Measurements from ENCODE around the gene TXLNA. TPM values are rescaled to one million over a fixed set of nuclear protein-coding genes. Genes with fewer than 3 reads are reported as not detected.
A peak's percentile ranks its signal among the peaks of the same experiment; 100 is the strongest.

The TXLNA gene
- total RNA-seq, 1 donor from 2014 or later = 37.2 TPM

DNA sequence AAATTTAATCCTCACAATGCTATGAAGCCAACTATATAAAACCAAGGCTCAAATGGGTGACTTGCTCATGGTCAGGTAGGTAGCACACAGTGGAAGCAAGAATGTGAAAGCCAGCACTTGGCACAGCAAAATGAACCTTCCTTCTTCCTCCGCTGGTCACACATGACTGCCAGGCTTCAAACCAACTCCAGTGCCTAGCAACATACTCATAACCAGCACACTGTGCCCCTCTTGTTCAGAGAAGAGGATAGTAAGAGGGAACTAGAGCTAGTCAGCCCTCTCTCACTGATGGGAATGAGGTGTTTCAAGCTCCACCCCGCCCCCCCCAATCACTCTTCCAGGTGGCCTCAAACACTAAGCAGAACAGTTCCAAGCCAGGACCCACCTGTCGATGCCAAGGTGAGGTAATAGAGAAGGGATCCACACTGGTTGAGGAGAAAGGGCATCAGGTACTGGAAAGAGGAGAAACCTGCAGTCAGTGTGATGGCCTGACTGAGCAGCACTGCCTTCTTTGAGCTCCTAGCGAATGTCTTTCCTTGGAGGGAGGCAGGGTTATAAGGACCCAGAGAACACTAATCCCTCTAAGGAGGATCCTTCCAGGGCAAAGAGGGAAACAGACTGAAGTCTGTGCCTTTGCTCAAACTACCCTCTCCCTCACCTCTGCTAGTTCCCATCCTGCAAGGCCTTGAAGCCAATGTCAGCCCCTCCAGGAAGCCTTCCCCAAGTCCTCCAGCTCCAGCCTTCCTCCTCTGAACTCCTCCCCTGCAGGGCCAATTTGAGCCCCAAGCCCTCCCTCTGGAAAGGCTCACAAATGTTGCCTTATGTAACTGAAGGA lies 41.5 kb downstream of the TXLNA start:
- H3K36me3 ChIP-seq = no peaks in the 10 kb centered on the region

DNA sequence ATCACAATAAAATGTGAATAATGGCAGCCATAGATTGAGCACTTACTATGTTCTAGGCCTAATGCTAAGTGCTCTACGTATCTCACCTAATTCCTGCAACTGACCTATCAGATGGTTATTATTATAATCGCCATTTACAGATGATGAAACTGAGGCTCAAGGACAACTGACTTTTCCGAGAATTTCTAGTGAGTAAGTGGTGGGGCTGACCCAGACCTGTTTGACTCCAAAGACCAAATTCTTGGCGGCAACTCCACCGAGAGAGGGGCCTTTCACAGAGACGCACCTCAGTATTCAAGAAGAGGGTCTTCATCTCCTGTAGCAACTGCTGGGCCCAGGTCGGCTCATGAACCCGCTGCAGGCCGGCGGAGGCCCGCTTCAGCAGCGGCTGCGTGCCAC lies 42.1 kb downstream of the TXLNA start:
- Histone ChIP-seq H3K36me3 (no peaks in the 10 kb centered on the region), H3K79me2 (ENCODE audit: low read depth) (peaks cover 34% of the 10 kb centered on the region), H3K9ac (peak overlapping the region; percentile 51), H3K27ac (no peak overlapping the region), H3K27me3 (no peaks in the 10 kb centered on the region), H4K20me1 (ENCODE audit: low read depth) (no peaks in the 10 kb centered on the region), H3K9me3 (ENCODE audit: low read depth) (no peaks in the 10 kb centered on the region), H3F3A (ENCODE audit: low read depth) (peaks cover 3% of the 10 kb centered on the region), H3K4me3 (peak overlapping the region; percentile 82), H3K4me2 (peak overlapping the region; percentile 89), H3K4me1 (peaks cover 14% of the 10 kb centered on the region), H2AFZ (replicated peaks) (peak overlapping the region; percentile 93)
- no peak for DNase-seq (ENCODE audit: low spot score)
- H3K4me3 Mint-ChIP-seq = peak overlapping the region; percentile 97
- peaks cover 8% of the 10 kb centered on the region for H3K27me3 Mint-ChIP-seq (ENCODE audit: insufficient read depth, low read depth)
- peaks cover 15% of the 10 kb centered on the region for H3K36me3 Mint-ChIP-seq
- H3K9me3 Mint-ChIP-seq = no peaks in the 10 kb centered on the region
- no peak overlapping the region for H3K27ac Mint-ChIP-seq
- H3K4me1 Mint-ChIP-seq = peaks cover 28% of the 10 kb centered on the region
- TF ChIP-seq, protein P1, sequence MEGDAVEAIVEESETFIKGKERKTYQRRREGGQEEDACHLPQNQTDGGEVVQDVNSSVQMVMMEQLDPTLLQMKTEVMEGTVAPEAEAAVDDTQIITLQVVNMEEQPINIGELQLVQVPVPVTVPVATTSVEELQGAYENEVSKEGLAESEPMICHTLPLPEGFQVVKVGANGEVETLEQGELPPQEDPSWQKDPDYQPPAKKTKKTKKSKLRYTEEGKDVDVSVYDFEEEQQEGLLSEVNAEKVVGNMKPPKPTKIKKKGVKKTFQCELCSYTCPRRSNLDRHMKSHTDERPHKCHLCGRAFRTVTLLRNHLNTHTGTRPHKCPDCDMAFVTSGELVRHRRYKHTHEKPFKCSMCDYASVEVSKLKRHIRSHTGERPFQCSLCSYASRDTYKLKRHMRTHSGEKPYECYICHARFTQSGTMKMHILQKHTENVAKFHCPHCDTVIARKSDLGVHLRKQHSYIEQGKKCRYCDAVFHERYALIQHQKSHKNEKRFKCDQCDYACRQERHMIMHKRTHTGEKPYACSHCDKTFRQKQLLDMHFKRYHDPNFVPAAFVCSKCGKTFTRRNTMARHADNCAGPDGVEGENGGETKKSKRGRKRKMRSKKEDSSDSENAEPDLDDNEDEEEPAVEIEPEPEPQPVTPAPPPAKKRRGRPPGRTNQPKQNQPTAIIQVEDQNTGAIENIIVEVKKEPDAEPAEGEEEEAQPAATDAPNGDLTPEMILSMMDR (IDR thresholded peaks at IDR 0.05) = no peak
- TF ChIP-seq EZH2phosphoT487 (IDR thresholded peaks at IDR 0.05) = no peak

More for the DNA sequence above, 41.5 kb downstream of the TXLNA start:
- Histone ChIP-seq H3K27ac (no peak overlapping the region), H3K4me3 (peak overlapping the region; percentile 82), H3K9ac (peak overlapping the region; percentile 51), H3K9me3 (ENCODE audit: low read depth) (no peaks in the 10 kb centered on the region), H4K20me1 (ENCODE audit: low read depth) (no peaks in the 10 kb centered on the region), H3K4me1 (peaks cover 14% of the 10 kb centered on the region), H3F3A (ENCODE audit: low read depth) (peaks cover 3% of the 10 kb centered on the region), H3K27me3 (no peaks in the 10 kb centered on the region), H3K4me2 (peak overlapping the region; percentile 89), H3K79me2 (ENCODE audit: low read depth) (peaks cover 34% of the 10 kb centered on the region), H2AFZ (replicated peaks) (peak overlapping the region; percentile 93)
- Mint-ChIP-seq H3K4me3 (peak overlapping the region; percentile 97), H3K9me3 (no peaks in the 10 kb centered on the region), H3K4me1 (peaks cover 28% of the 10 kb centered on the region), H3K27me3 (ENCODE audit: insufficient read depth, low read depth) (peaks cover 8% of the 10 kb centered on the region), H3K36me3 (peaks cover 15% of the 10 kb centered on the region), H3K27ac (no peak overlapping the region)
- TF ChIP-seq EZH2phosphoT487 (IDR thresholded peaks at IDR 0.05) = no peak
- no peak for DNase-seq (ENCODE audit: low spot score)

DNA sequence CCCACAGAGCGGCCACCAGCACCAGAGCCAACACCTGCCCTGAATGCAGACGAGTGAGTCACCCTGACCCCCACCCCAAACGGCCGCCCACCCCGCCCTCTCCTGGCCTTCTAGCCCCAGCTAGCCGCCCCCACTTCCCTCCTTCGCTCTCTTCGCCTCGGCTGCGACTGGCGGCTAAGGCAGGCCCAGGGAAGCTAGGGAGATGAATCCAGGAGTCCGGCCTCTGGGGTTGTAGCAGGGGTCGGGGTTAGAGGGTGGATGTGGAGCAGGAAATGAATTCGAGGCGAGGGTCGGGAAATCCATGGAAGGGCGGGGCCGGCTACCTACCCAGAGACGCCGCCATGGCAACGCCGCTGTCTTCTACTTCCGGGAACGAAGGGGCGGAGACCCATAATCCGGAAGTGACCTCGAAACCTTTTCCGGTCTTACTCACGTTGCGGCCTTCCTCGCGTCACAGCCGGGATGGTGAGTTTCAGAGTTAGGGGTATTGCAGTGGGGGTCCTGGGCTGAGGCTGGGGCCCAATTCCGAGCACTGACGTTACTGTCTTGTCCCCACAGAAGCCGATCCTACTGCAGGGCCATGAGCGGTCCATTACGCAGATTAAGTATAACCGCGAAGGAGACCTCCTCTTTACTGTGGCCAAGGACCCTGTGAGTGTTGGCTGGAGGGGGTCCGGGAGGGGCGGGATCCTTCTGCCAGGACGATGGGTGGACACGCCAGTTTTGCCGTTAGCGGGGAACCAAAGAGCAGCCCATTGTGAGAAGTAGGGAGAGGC lies 42.7 kb downstream of the TXLNA start, which contains the start of the genes EIF3I and TMEM234:
Gene EIF3I (plus strand): TSS at position 428 of the 776 bp plus-strand sequence. CDS start 35 bp downstream, at position 463.
Gene TMEM234 (minus strand): TSS at position 374 of the 776 bp plus-strand sequence. CDS start 31 bp downstream, at position 343.
- H3K4me3 Mint-ChIP-seq = peak within 1 kb of the TSS; percentile 97
- TF ChIP-seq EZH2 (IDR thresholded peaks at IDR 0.05) = peak; percentile 24
- TF ChIP-seq EZH2phosphoT487 (IDR thresholded peaks at IDR 0.05) = no peak
- H3K9ac ChIP-seq = peak within 1 kb of the TSS; percentile 87
- H3K79me2 ChIP-seq (ENCODE audit: low read depth) = peaks cover 34% of the 10 kb centered on the region
- H3K4me1 Mint-ChIP-seq = peaks cover 28% of the 10 kb centered on the region
- no peaks in the 10 kb centered on the region for H3K36me3 ChIP-seq
- H3K27ac ChIP-seq = peak within 1 kb of the TSS; percentile 1
- H3K4me1 ChIP-seq = peaks cover 14% of the 10 kb centered on the region
- peak; percentile 97 for DNase-seq (ENCODE audit: low spot score)
- no peaks in the 10 kb centered on the region for H4K20me1 ChIP-seq (ENCODE audit: low read depth)
- H3K36me3 Mint-ChIP-seq = peaks cover 15% of the 10 kb centered on the region
- no peaks in the 10 kb centered on the region for H3K9me3 ChIP-seq (ENCODE audit: low read depth)
- peaks cover 3% of the 10 kb centered on the region for H3F3A ChIP-seq (ENCODE audit: low read depth)
- peak within 1 kb of the TSS; percentile 82 for H3K4me3 ChIP-seq
- H3K27ac Mint-ChIP-seq = peak within 1 kb of the TSS; percentile 90
- H3K9me3 Mint-ChIP-seq = no peaks in the 10 kb centered on the region
- peaks cover 8% of the 10 kb centered on the region for H3K27me3 Mint-ChIP-seq (ENCODE audit: insufficient read depth, low read depth)
- H2AFZ ChIP-seq (replicated peaks) = peak within 1 kb of the TSS; percentile 93
- peak within 1 kb of the TSS; percentile 89 for H3K4me2 ChIP-seq
- H3K27me3 ChIP-seq = no peaks in the 10 kb centered on the region

DNA sequence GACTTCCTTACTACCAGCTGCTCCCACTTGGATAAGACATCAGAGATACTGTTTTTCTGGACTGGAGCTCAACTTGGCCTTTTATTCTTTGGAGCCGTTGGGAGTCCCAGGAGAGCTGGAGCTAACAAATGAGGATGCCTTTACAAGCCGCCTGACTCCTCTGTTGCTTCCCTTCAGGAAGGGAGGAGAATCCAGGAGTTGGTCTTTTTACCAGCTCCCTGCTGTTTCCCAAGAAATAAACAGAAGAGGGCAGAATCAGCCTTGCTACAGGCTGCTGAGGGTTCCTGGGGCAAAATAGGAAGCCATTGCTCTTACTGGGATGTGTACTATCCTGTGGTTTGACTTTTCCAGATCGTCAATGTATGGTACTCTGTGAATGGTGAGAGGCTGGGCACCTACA lies 44.2 kb downstream of the TXLNA start:
- peaks cover 27% of the 10 kb centered on the region for H3K36me3 Mint-ChIP-seq
- peak overlapping the region; percentile 89 for H3K4me2 ChIP-seq

More for the DNA sequence above, 44.2 kb downstream of the TXLNA start:
- H3F3A ChIP-seq (ENCODE audit: low read depth) = peaks cover 9% of the 10 kb centered on the region
- no peak overlapping the region for H3K4me3 ChIP-seq
- peak overlapping the region; percentile 97 for H3K4me3 Mint-ChIP-seq
- H3K27ac ChIP-seq = no peak overlapping the region
- H3K79me2 ChIP-seq (ENCODE audit: low read depth) = peaks cover 34% of the 10 kb centered on the region
- no peaks in the 10 kb centered on the region for H3K9me3 Mint-ChIP-seq
- H3K27me3 ChIP-seq = no peaks in the 10 kb centered on the region
- DNase-seq (ENCODE audit: low spot score) = no peak
- H3K4me1 Mint-ChIP-seq = peaks cover 28% of the 10 kb centered on the region
- H3K36me3 ChIP-seq = no peaks in the 10 kb centered on the region
- H3K27me3 Mint-ChIP-seq (ENCODE audit: insufficient read depth, low read depth) = peaks cover 3% of the 10 kb centered on the region
- H3K9me3 ChIP-seq (ENCODE audit: low read depth) = no peaks in the 10 kb centered on the region
- no peak overlapping the region for H3K9ac ChIP-seq
- TF ChIP-seq EZH2phosphoT487 (IDR thresholded peaks at IDR 0.05) (no peak), EZH2 (IDR thresholded peaks at IDR 0.05) (no peak)
- TF ChIP-seq, protein P1 (IDR thresholded peaks at IDR 0.05) = no peak
- H2AFZ ChIP-seq (replicated peaks) = no peak overlapping the region
- no peak overlapping the region for H3K27ac Mint-ChIP-seq
- H3K4me1 ChIP-seq = peaks cover 14% of the 10 kb centered on the region
- no peaks in the 10 kb centered on the region for H4K20me1 ChIP-seq (ENCODE audit: low read depth)
